Activated CD4-positive, alpha-beta memory T cell treated with anti-CD3 and anti-CD28 coated beads, Interleukin-2, amount 10 ng/mL, durations not matched to agents 7 days and 5 days (primary cell): Measurements from ENCODE around the gene MRLN. TPM values are rescaled to one million over a fixed set of nuclear protein-coding genes. Genes with fewer than 3 reads are reported as not detected.

Experiments
- CTCF ChIA-PET: fragments of 350-600 bp; sonication (Branson Sonifier 250); formaldehyde crosslinking; loops from one replicate; lab custom pipeline; 2021; ENCODE audit warnings: antibody characterized with exemption, inconsistent platforms; lab: Charles Lee
- POLR2A ChIA-PET: fragments of 350-600 bp; sonication (Branson Sonifier 250); formaldehyde crosslinking; loops from one replicate; lab custom pipeline; 2021; ENCODE audit warnings: antibody characterized with exemption; lab: Charles Lee
- DNase-seq: peaks from one replicate; pipeline ENCODE4 v3.0.0-alpha.2; 2020
- H3K27ac Mint-ChIP-seq: one replicate; pipeline ENCODE4 v1.8.0; 2021; ENCODE audit warnings: mild to moderate bottlenecking, mixed read lengths
- H3K27me3 Mint-ChIP-seq: one replicate; pipeline ENCODE4 v1.8.0; 2021; ENCODE audit warnings: mixed read lengths
- H3K36me3 Mint-ChIP-seq: one replicate; pipeline ENCODE4 v1.8.0; 2021; ENCODE audit warnings: low read depth, mixed read lengths
- H3K4me1 Mint-ChIP-seq: one replicate; pipeline ENCODE4 v1.8.0; 2021; ENCODE audit warnings: mixed read lengths
- H3K4me3 Mint-ChIP-seq: one replicate; pipeline ENCODE4 v1.8.0; 2021; ENCODE audit warnings: mild to moderate bottlenecking, mixed read lengths
- H3K9me3 Mint-ChIP-seq: one replicate; pipeline ENCODE4 v1.8.0; 2021; ENCODE audit warnings: mixed read lengths
- total RNA-seq, 2 experiments: library from RNA; stranded (reverse); gene quantifications; one replicate each; pipeline ENCODE4 v1.2.3, GENCODE V29; 2021

Gene MRLN
- total RNA-seq, 2 experiments from 2014 or later: not detected

DNA sequence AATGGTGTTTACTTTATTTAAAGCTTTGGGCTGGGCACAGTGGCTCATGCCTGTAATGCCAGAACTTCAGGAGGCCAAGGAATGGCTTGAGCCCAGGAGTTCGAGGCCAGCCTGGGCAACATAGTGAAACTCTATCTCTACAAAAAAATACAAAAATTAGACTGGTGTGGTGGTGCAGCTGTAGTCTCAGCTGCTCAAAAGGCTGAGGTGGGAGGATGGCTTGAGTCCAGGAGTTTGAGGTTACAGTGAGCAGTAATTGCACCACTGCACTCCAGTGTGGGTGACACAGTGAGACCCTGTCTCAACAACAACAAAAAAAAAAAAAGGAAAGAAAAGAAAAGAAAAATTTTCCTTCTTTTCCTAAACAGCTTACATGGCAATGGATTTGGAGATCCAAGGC is 65.6 kb downstream of the MRLN start:
- Mint-ChIP-seq H3K4me1 (no peaks in the 10 kb centered on the region), H3K36me3 (no peaks in the 10 kb centered on the region), H3K27ac (no peak overlapping the region), H3K27me3 (peaks cover 15% of the 10 kb centered on the region), H3K4me3 (no peak overlapping the region), H3K9me3 (no peaks in the 10 kb centered on the region)
- CTCF ChIA-PET: no interaction called here
- POLR2A ChIA-PET: no interaction called here
- no peak for DNase-seq

Other genes starting within 250 kb of the MRLN start
- under 1 TPM; 0.48 to 0.58 TPM for gene SLC16A9, start 43.6 kb downstream of the MRLN start, total RNA-seq
- gene CCDC6, start 153.1 kb upstream of the MRLN start, total RNA-seq: 10 to 100 TPM; 22.4 to 22.6 TPM